COR-L47 (cell line): ENCODE measurements around the gene ZNF33A.
"Not testable (repeated sequence)": the region's sequence is repeated elsewhere in the genome, so short reads cannot be mapped to it uniquely, and the experiment has no call there.

Source experiments
- DNase-seq: peaks from one replicate; lab custom pipeline; 2025; lab: John Stamatoyannopoulos, UW

Gene ZNF33A

DNA sequence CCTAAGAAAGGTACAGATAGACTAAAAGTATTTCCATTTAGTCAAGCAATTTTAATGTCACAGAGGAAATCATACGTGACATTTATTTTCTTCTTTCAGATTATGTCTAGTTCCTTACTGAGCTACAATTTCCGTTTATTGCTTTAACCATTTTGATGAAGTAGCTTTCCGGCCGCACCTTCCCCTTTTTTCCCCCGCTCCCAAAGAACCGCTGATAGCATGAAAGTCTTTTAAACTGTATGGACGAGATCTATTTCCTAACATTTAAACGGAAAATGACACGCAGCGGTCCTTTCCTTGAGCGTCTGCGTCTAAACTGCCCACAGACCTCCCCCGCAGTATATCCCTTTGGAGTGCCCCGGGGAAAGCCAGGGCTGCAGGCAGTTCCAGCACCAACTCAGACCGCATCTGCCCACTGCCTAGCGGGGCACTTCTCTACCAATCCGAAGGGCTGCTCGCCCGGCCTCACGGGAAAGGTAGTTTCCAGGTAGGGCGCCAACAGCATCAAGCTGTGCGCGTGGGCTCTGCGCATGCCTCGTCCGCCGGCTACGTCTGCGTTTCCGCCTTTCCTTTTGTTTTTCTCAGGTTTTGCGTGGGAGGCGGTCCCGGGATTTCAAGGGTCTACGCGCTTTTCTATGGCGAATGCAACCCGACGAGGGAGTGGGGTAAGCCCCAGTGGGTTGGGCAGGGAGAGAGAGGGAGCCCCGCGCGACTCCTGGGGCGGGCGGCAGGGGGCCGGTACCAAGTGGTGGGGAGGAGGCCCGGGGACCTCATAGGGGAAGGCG lies at the start of gene ZNF33A:
ZNF33A (plus strand) TSS at position 557 of the 785 bp plus-strand sequence. CDS start 1,667 bp downstream, outside the sequence.
- DNase-seq, result peak; percentile 88

DNA sequence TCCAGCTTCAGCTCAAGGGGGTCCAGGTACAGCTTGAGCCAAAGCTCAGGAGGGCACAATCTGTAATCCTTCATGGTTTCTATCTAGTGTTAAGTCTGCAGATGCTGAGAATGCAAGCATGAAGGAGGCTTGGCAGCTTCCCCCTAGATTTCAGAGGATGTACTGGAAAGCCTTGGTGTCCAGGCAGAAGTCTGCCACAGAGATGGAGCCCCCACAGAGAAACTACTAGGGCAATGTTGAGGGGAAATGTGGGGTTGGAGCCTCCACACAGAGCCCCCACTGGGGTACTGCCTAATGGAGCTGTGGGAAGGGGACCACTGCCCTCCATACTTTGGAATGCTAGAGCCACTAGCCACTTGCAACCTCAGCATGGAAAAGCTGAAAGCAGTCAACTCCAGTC lies 45.5 kb upstream of the ZNF33A start:
- DNase-seq, result no peak

DNA sequence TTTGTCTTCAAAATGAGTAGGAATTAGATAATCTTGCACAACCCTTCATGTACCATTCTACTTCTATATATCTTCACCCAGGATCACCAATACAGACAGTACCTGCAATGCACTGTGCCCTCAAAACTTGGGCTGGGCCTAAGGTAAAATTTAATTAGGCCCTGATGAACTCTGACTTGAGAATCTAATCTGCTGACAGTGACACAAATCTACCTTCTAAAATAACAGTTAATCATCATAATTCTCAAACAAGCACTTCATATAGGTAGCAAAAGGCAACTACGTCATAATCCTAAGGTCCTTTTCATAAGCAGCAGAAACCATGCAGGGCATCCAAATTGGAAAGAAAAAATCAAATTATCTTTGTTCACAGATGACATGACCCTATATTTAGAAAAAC lies 38.1 kb upstream of the ZNF33A start:
- no peak for DNase-seq

DNA sequence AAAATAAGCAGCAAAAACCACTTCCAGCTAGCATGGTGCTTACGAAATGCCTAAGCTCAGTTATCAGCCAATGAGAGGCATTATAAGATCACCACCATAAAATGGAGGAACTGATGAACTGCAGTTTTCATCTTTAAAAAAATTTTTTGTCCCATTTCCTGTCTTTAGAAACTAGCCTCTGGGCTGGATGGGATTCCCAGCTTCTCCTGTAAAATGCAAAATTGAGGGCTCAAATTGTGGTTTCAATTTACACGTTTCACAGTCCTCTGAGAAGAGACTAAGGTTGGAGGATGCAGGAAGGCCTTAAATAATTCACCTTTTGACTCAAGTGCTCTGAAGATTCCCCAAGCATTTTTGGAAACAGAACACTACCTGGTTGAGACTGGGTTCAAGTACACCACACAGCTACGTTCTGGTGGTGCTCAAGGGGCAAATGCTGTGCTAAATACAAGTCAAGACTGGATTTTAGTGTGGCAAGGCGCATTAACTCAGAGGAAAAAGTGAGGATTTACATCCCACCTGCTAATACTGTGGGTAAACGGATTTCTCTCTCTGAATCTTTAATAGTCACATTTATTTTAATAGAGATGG lies 35.0 kb upstream of the ZNF33A start:
- DNase-seq, result no peak

DNA sequence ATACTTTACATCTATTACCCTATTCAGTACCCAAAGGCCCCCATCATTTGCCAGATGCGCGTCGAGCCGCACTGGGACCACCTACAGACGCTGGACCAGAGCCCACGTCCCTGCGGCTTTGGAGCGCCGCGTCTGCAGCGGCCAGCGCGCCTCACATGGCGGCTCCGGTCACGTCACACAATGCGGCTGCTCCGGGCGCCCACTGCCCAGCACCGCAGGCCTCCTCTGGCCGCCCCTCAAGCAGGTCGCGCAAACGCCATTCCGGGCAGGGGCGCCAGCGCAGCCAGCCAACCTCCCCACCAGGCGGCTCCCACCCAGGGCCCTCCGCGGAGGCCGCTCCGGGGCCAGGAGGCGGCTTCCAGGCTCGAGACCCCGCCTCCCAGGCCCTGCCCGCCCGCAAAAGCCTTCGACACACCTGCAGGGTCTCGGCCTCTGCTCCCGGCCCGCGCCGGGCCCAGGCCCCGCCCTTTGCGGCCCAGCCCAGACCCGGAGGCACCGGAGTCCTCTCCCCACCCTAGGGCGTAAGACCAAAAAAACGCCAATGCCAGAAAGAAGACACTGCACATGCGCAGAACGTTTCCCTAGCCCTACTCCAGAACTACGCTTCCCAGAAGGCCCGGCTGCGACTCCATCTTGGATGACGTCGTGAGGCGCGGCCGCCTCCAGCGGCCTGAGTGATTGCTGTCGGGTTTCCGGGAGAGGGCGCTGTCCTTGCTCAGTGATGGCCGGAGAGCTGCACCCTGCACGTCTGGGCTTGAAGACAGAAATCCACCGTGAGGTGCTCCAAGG lies 34.2 kb upstream of the ZNF33A start, which contains the start of gene ZNF25:
ZNF25 (minus strand) TSS at position 557 of the 789 bp plus-strand sequence. CDS start 4,925 bp downstream, outside the sequence.
- DNase-seq, result peak; percentile 88

DNA sequence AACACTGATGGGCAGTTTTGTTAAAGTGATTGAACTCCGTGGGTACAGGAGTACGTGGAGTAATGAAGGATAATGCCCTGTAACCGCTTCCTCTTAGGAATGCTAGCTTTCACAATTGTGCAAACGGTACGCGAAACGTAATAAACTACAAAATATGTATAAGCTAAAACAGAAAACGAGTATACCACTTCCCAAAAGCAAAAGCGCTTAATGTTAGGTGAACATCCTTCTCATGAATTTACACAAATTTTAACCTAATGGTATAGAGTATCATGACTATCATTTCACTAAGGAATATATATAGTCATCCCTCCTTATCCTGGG lies 33.6 kb upstream of the ZNF33A start:
- no peak for DNase-seq

GRCh38 chr10:37991655-37992054 lies 18.8 kb upstream of the ZNF33A start:
- no peak for DNase-seq

DNA sequence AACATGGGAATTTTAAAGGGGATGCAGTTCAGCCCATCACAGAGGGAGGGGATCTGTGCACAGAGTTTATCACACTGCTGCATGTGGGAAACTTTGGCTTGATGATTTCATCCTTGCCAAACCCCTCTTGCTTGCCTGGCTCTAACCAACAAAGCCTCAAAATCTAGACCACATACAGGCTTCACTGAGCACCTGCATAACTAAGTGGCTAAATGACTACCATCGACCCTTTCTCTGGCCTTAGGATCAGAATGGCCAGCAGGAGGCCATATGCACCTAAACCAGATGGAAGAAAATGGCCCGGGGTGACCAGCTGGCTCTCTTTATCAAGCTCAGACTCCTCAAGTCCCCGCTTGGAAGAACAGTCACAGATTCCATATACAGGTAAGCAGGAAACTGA lies 18.4 kb upstream of the ZNF33A start:
- no peak for DNase-seq

GRCh38 chr10:37998920-37999319 lies 11.6 kb upstream of the ZNF33A start:
- not testable (repeated sequence) for DNase-seq

- DNase-seq, result not testable (repeated sequence)
Observed at GRCh38 chr10:38000474-38000873, 10.0 kb upstream of the ZNF33A start.

DNA sequence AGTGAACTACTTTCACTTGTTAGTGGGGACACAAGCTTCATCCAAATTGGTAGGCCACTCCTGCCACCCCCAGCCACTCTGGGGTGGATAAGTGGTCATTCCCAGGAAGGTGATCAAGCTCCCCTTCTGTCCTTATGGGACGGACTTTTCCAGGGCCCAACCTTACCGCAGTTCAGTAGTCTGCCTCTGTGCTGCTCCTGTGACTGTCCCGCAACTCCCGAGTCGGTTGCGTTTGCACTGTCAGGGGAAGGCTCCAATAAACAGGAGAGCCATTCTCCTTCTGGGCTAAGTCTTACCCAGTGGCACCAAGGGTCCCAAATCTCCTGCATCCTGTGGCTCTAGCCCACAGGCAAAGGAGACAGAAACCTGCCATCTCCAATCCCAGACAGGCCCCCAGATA lies 7.4 kb upstream of the ZNF33A start:
- no peak for DNase-seq

- no peak for DNase-seq
Observed at GRCh38 chr10:38003588-38003987, 6.9 kb upstream of the ZNF33A start.

- DNase-seq, result no peak
Observed at GRCh38 chr10:38007551-38007950, 2.9 kb upstream of the ZNF33A start.

GRCh38 chr10:38007991-38008390 lies 2.5 kb upstream of the ZNF33A start:
- DNase-seq, result no peak

GRCh38 chr10:38016354-38016753 lies 5.9 kb downstream of the ZNF33A start:
- no peak for DNase-seq

- DNase-seq, result not testable (repeated sequence)
Observed at GRCh38 chr10:38019124-38019523, 8.6 kb downstream of the ZNF33A start.

- no peak for DNase-seq
Observed at GRCh38 chr10:38025283-38025682, 14.8 kb downstream of the ZNF33A start.

DNA sequence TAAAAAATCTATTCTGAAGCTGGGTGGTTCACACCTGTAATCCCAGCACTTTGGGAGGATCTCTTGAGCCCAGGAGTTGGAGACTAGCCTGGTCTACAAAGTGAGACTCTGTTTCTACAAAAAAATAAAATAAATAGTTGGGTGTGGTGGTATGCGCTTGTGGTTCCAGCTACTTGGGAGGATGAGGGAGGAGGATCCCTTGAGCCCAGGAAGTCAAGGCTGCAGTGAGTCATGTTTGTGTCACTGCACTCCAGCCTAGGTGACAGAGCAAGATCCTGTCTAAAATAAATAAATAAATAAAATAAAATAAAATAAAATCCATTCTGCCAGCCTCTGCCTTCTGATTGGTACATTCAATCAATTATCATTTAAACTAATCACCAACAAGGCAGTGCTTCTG lies 17.5 kb downstream of the ZNF33A start:
- no peak for DNase-seq

DNA sequence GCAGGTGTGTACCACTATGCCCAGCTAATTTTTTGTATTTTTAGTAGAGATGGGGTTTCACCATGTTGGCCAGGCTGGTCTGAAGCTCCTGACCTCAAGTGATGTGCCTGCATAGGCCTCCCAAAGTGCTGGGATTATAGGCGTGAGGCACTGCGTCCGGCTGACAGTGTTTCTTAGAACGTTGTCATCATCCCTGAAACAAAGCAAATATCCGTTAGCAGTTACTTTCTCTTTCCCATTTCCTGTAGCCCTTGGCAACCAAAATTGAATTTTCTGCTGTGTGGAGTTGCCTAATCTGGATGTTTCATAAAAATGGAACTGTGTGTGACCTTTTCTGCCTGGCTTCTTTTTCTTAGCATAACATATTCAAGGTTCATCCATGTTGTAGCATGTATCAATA lies 22.4 kb downstream of the ZNF33A start:
- DNase-seq, result no peak

DNA sequence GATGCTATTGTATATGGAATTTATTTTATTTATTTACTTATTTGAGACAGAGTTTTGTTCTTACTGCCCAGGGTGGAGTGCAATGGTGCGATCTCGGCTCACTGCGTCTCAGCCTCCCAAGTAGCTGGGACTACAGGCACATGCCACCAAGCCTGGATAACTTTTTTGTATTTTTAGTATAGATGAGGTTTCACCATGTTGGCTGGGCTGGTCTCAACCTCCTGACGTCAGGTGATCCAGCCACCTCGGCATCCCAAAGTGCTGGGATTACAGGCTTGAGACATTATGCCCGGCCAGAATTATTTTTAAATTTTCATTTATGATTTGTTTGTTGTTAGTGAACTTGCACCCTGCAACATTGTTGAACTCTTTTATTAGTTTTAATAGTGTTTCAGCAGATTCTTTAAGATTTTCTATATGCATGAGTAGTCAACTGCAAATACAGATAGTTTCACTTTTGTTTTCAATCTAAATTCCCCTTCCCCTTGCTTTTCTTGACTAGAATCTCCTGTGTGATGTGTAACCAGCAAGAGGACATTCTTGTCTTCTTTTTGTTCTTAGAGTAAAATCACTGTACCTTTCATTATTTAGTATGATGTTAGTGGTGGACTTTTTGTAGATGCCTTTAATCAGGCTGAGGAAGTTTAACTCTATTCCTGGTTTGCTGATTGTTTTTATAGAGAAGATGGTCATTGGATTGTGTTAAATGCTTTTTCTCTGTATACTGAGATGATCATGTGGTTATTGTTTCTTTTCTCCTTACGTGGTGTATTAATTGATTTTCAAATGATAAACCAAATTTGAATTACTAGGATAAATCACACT lies 27.8 kb downstream of the ZNF33A start:
- no peak for DNase-seq

GRCh38 chr10:38038932-38039245 lies 28.4 kb downstream of the ZNF33A start:
- DNase-seq, result no peak

DNA sequence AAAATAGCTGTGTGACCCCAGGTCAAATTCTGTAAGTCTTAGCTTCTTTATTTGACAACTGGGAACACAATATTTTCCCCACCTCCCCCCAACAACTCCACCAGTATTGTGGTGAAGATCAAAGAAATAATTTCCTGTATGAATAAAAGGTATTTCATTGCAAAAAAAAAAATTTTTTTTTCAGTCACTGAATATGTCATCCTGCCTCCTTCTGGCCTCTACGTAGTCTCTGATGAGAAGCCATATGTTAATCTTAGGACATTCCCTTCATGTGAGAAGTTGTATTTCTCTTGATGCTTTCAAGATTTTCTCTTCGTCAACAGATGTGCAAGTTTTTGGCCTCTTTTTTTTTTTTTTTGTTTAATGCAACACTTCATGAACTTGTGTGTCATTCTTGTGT lies 33.0 kb downstream of the ZNF33A start:
- DNase-seq, result no peak
